CD4-positive, alpha-beta T cell treated with Interleukin-17A for 4 hours (primary cell): Measurements from ENCODE around the gene RAB3A.
"Not testable (repeated sequence)": the region's sequence is repeated elsewhere in the genome, so short reads cannot be mapped to it uniquely, and the experiment has no call there.

Experiments used
- DNase-seq: peaks from one replicate; pipeline ENCODE4 v3.0.0-alpha.2; 2020; ENCODE audit warnings: mixed read lengths

Gene RAB3A

DNA sequence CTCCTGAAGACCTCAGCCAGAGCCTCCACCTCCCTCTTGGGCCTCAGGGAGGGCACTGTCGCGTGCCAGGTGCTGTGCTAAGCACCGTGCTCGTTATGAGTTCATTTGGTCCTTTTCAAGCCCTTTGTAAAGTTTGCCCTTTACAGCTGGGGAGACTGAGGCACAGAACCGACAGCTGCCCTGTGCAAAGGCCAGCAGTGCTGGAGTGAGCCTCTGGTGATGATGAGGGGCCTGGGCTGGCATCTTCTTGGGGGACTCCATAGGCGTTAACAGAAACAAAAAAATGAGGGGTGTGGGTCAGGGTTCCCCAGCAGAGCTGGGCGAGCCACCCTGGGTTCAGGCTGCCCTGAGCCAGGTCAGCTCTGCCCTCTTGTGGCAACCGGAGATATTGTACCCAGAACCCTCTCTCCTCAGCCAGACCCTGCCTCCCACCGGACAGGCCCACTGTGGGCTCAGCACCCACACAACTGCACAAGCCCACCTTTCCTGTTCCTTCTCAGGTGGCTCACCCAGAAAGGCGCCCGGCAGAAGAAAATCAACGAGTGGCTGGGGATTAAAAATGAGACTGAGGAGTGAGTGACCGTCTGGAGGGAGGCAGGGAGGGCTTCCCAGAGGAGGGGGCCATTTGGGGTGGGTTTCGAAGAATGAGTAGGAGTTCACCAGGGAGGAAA, 35.7 kb downstream of the RAB3A start:
- peak; percentile 73 for DNase-seq

DNA sequence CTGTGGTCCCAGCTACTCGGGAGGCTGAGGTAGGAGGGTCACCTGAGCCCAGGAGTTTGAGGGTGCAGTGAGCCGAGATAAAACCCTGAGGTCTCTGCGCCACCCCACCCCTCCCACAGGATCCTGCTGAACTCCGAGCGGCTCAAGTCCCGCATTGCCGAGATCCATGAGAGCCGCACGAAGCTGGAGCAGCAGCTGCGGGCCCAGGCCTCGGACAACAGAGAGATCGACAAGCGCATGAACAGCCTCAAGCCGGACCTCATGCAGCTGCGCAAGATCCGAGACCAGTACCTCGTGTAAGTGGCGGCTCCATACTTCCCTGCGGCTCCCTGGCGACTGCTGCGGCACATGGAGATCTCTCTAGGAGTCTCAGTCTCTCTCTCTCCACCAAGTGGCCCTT, 36.8 kb downstream of the RAB3A start:
- DNase-seq = no peak

- no peak for DNase-seq
Observed at GRCh38 chr19:18165794-18166544, 37.9 kb downstream of the RAB3A start.

DNA sequence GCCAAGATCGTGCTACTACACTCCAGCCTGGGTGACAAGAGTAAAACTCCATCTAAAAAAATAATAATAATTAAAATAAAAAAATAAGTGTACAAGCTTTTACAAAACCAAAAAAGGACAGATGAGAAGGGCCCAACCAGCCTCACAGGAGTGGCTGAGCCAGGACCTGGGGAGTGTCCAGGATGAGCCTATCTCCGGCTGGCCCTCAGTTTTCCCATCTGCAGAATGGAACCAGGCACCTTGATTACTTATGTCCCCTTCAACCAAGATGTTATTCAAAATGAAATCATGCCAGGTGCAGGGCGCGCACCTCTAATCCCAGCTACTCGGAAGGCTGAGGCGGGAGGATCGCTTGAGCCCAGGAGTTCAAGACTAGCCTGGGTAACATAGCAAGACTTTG, 39.8 kb downstream of the RAB3A start:
- no peak for DNase-seq

DNA sequence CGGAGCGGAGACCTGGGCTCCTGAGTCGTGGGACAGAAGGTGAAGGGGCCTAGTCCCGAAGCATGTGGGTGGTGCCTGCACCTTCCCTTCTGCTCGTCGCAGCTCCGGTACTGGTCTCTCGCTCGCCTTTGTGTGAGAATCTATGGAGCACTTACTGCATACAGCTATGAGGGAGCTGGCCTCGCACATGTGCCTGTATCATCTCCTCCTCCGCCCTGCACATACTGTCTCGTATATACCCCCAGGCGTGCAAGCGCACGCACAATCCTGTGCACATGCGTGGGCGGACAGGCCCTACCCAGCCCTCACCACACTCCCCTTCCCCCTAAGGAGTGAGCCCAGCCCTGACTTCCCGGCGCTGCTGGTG, 42.2 kb downstream of the RAB3A start:
- no peak for DNase-seq

- peak; percentile 84 for DNase-seq
Observed at GRCh38 chr19:18160971-18161635, 42.7 kb downstream of the RAB3A start.

GRCh38 chr19:18160493-18160970, 43.3 kb downstream of the RAB3A start:
- no peak for DNase-seq

- DNase-seq = no peak
Observed at GRCh38 chr19:18159810-18160209, 44.0 kb downstream of the RAB3A start.

- DNase-seq = not testable (repeated sequence)
Observed at GRCh38 chr19:18159059-18159616, 44.7 kb downstream of the RAB3A start.

DNA sequence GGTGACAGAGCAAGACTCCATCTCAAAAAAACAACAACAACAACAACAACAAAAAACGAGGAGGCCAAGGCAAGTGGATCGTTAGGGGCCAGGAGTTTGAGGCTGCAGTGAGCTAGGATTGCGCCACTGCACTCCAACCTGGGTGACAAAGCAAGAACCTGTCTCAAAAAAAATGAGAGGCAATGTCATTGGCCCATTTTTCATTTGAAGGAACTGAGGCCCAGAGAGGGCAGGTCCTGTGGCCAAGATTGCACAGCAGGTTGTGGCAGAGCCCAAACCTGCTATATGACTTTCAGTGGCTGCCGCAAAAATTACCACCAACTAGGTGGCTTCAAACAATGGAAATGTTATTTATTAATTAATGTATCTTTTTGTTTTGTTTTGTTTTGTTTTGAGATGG, 45.4 kb downstream of the RAB3A start:
- DNase-seq = no peak

DNA sequence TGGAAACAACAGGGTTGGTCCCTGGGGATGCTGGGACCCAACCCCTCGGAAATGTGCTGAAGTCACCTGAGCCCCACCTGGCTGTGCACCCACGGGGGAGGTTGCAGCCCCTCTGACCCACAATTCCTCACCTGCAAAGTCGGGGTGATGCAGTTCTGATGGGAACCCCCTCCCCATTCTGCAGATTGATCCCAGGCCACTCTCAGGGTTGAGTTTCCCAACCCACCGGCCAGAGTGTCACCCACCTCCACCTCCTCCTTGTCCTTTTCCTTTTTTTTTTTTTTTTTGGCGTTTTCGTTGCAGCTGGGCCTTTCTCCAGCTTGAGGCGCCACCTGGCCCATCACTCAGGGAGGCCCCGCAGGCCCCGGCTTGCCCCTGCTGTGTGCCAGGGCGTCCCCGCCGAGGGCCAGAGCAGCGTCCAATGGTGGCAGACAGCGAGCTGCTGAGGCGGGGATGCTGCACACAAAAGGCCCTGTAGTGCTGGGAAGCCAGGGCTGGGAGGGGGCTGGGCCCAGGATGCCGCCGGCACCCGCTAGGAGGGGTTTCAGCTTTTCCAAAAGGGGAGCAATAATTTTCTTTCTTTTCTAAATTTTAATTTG, 46.3 kb downstream of the RAB3A start:
- DNase-seq = no peak

DNA sequence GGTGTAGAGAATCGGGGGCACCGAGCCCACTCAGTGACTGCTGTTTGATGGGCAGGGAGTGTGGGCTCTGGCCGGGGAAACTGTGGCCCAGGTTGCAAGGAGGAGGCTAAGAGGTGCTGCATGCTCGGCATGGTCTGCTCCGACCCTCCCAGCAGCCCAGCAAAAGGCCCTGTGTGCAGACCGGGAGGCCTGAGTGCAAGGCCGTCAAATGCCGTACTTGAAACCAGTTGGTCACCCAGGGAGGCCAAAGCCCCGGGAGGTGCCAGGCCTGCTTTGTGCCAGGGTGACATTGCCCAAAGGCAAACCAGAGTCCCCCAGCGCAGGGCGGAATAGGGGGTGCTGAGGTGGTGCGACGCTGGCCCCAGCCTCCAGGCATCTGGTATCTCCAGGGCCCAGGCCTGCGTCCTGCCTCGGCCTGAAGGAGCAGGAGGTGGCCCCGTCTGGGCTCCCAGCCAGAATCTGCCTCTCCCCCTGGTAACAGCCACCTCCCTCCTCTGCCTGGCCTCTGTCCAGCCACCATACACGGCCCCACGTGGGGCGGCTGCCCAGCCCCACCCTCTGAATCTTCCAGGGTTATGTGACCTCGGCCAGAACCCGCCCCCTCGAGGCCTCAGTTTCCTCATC, 46.9 kb downstream of the RAB3A start:
- no peak for DNase-seq

DNA sequence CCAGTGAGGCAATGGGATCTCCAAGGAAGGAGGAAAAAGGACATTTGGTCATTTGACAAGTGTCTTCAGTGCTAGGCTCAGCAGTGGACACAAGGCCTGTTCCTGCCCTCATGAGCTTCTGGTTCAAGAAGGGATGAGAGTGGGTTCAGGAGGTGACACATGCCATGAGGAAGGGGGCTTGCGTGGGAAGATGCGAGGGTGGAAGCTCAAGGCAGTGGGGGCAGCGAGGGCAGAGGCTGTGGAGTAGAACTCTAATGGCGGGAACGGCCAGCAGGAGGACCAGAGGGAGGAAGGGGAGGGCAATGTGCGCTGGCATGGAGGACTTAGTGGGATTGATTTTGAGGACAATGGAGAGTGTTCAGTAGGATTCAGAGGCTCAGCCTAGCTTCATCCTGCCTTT, 47.6 kb downstream of the RAB3A start:
- no peak for DNase-seq

- DNase-seq = no peak
Observed at GRCh38 chr19:18155095-18156087, 48.5 kb downstream of the RAB3A start.

DNA sequence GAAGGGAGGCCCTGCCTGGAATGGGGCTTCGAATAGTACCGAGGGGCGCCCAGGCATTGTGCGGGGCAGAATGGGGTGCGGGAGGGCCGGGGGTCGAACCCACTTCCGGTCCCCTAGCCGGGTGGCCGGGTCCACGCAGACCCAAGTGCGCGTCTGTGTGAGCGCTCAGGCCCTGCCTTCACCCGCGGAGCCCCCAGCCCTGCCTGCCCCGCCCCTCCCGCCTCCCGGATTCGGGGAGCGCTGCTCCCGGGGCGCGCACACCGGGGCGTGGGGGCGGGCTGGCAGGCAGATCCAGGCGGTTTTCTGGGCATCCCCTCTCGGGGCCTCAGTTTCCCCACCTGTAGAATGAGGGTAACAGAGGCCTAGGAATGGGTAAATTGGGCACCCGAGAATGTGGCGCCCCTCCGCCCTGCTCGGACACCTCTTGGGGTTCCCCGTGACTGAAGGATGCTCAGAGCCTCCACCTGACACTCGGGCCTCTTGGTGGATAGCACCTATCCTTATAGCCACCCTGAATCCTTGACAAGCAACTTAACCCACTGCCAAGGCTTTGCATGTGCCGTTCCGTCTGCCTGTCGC, 50.2 kb downstream of the RAB3A start:
- peak; percentile 48 for DNase-seq

GRCh38 chr19:18152817-18153555, 50.9 kb downstream of the RAB3A start, which contains the start of gene PIK3R2:
Gene PIK3R2, plus strand, starts transcription at chr19:18153163. Its CDS starts 2,717 bp downstream, at chr19:18155880.
- DNase-seq = peak; percentile 99

GRCh38 chr19:18152442-18152816, 51.4 kb downstream of the RAB3A start:
- DNase-seq = peak; percentile 99

DNA sequence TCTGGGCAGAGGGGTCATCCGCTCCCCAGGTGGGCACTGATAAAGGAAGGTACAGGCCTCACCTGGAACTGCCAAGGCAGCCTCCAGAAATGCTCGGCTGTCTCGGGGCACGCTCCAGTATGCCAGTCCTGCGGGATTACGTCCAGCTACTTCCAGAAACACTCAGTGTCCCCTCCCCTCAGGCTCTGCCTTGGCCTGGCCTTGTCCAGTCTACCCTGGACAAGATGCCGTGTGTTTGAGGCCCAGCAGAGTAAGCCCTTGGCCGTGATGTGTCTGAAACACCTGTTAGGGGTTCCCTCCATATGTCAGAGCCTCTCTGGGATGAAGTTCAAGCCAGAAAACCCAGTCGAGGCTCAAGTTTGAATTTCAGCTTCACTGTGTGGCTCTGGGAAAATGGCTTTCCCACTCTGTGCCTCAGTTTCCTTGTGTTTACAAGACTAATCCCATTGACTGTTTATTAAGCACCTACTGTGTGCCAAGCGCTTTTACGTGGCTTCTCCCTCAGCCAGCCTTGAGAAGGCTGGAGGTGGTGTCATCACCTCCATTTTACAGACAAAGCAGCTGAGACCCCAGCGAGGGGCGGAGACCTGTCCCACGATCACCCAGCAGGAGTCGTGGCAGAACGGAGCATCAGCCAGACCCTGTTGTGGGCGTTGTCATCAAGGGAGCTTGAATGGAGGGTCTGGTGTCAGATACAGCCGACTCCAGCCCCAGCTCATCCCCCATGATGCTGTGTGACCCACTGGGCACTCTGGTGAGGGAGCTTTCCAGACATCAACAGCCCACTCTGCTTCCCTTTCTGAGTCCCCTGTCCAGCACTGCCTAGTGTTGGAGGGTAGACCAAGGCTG, 52.8 kb downstream of the RAB3A start:
- DNase-seq = no peak

GRCh38 chr19:18149596-18149975, 54.3 kb downstream of the RAB3A start:
- no peak for DNase-seq
